ENCODE data around the gene FAM25G.

Gene FAM25G

GRCh38 chr10:47457826-47458225 lies 33.7 kb downstream of the FAM25G start:
- TF ChIP-seq POLR2AphosphoS5 (IDR thresholded peaks at IDR 0.05; ENCODE audit: low read depth, low read length) (no peak), SIN3A (IDR thresholded peaks at IDR 0.05; ENCODE audit: borderline replicate concordance, insufficient read depth, low read length) (no peak), FOXP2 (optimal IDR thresholded peaks at IDR 0.05; ENCODE audit: borderline replicate concordance, extremely low read depth, extremely low read length, insufficient read depth) (no peak), TAF1 (IDR thresholded peaks at IDR 0.05; ENCODE audit: borderline replicate concordance, insufficient read depth, low read length) (no peak), REST (IDR thresholded peaks at IDR 0.05; ENCODE audit: insufficient read depth in 1 of 2, low read depth in 2 of 2, low read length in 2 of 2) (no peak)

- TF ChIP-seq REST (IDR thresholded peaks at IDR 0.05; ENCODE audit: insufficient read depth in 1 of 2, low read depth in 2 of 2, low read length in 2 of 2) = no peak
- TF ChIP-seq POLR2AphosphoS5 (IDR thresholded peaks at IDR 0.05; ENCODE audit: low read depth, low read length) = no peak
- no peak for TF ChIP-seq FOXP2 (optimal IDR thresholded peaks at IDR 0.05; ENCODE audit: borderline replicate concordance, extremely low read depth, extremely low read length, insufficient read depth)
- TF ChIP-seq TAF1 (IDR thresholded peaks at IDR 0.05; ENCODE audit: borderline replicate concordance, insufficient read depth, low read length) = no peak
- no peak for TF ChIP-seq SIN3A (IDR thresholded peaks at IDR 0.05; ENCODE audit: borderline replicate concordance, insufficient read depth, low read length)
Measured at GRCh38 chr10:47457528-47457820, 34.0 kb downstream of the FAM25G start.

- TF ChIP-seq FOXP2 (optimal IDR thresholded peaks at IDR 0.05; ENCODE audit: borderline replicate concordance, extremely low read depth, extremely low read length, insufficient read depth) (no peak), REST (IDR thresholded peaks at IDR 0.05; ENCODE audit: insufficient read depth in 1 of 2, low read depth in 2 of 2, low read length in 2 of 2) (no peak), SIN3A (IDR thresholded peaks at IDR 0.05; ENCODE audit: borderline replicate concordance, insufficient read depth, low read length) (no peak), TAF1 (IDR thresholded peaks at IDR 0.05; ENCODE audit: borderline replicate concordance, insufficient read depth, low read length) (no peak), POLR2AphosphoS5 (IDR thresholded peaks at IDR 0.05; ENCODE audit: low read depth, low read length) (no peak)
Measured at GRCh38 chr10:47456794-47457527, 34.5 kb downstream of the FAM25G start.

DNA sequence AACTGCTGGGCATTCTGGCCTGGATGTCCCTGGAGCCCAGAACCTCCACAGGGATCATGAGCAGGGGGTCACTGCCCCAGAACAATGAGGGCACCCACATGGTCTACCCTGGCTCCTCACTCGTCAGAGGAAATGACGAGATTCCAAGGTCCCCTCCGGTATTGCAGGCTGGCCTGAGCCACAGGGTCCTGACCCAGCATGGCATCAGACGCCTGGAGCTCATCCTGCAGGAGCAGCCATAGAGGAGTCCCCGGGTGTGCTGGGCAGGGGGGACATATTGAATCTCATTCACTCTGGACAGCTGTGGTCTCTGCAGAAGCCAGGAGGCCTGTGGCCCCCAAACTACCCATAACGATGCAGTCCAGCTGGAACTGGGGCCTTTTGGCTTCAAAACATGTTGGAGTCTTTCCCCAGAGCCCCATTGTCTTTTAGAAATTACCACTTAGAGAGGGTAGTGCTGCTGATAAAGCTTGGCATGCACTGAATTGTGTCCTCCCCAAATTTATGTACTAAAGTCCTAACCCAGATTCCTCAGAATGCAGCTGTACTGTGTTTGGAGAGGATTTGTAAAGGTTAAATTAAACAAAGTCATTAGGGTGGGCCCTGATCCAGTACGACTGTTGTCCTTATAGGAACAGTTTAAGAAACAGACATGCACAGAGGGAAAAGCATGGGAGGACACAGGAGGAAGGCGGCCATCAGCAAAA lies 35.3 kb downstream of the FAM25G start:
- no peak for TF ChIP-seq POLR2AphosphoS5 (IDR thresholded peaks at IDR 0.05; ENCODE audit: low read depth, low read length)
- TF ChIP-seq REST (IDR thresholded peaks at IDR 0.05; ENCODE audit: insufficient read depth in 1 of 2, low read depth in 2 of 2, low read length in 2 of 2) = no peak
- TF ChIP-seq TAF1 (IDR thresholded peaks at IDR 0.05; ENCODE audit: borderline replicate concordance, insufficient read depth, low read length) = no peak
